ENCODE results near the gene ZNF678. TPM values are rescaled to one million over a fixed set of nuclear protein-coding genes. Genes with fewer than 3 reads are reported as not detected.
"Not testable (repeated sequence)": the region's sequence is repeated elsewhere in the genome, so short reads cannot be mapped to it uniquely, and the experiment has no call there.

Gene ZNF678
- total and polyA plus RNA-seq, 2 experiments from 2014 or later = 2.3 to 11.5 TPM

GRCh38 chr1:227548448-227548847 is 14.9 kb upstream of the ZNF678 start:
- Histone ChIP-seq H3K27me3 (no peaks in the 10 kb centered on the region), H3K36me3 (replicated peaks; ENCODE audit: insufficient read depth, low read depth) (no peaks in the 10 kb centered on the region), H4K20me1 (ENCODE audit: insufficient read depth, poor library complexity, severe bottlenecking) (no peaks in the 10 kb centered on the region), H3K27ac (no peak overlapping the region), H3K4me2 (no peak overlapping the region), H3K9me3 (ENCODE audit: low read depth) (no peaks in the 10 kb centered on the region), H3K4me3 (no peak overlapping the region), H3K4me1 (ENCODE audit: insufficient read depth) (no peaks in the 10 kb centered on the region), H3K79me2 (no peaks in the 10 kb centered on the region), H2AFZ (no peak overlapping the region), H3K9me2 (replicated peaks; ENCODE audit: insufficient read depth) (no peaks in the 10 kb centered on the region)
- no peak for DNase-seq (ENCODE audit: low spot score)
- no peak for TF ChIP-seq EZH2 (IDR thresholded peaks at IDR 0.05; ENCODE audit: borderline replicate concordance)
- TF ChIP-seq, protein P1, sequence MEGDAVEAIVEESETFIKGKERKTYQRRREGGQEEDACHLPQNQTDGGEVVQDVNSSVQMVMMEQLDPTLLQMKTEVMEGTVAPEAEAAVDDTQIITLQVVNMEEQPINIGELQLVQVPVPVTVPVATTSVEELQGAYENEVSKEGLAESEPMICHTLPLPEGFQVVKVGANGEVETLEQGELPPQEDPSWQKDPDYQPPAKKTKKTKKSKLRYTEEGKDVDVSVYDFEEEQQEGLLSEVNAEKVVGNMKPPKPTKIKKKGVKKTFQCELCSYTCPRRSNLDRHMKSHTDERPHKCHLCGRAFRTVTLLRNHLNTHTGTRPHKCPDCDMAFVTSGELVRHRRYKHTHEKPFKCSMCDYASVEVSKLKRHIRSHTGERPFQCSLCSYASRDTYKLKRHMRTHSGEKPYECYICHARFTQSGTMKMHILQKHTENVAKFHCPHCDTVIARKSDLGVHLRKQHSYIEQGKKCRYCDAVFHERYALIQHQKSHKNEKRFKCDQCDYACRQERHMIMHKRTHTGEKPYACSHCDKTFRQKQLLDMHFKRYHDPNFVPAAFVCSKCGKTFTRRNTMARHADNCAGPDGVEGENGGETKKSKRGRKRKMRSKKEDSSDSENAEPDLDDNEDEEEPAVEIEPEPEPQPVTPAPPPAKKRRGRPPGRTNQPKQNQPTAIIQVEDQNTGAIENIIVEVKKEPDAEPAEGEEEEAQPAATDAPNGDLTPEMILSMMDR (IDR thresholded peaks at IDR 0.05; ENCODE audit: poor library complexity) = no peak
- TF ChIP-seq EZH2phosphoT487 (IDR thresholded peaks at IDR 0.05; ENCODE audit: low read depth, severe bottlenecking, unreplicated experiment) = no peak
- 65% methylated on average over 3 of the region's 3 CpGs for WGBS (ENCODE audit: low lambda C conversion rate, missing lambda C conversion rate)

DNA sequence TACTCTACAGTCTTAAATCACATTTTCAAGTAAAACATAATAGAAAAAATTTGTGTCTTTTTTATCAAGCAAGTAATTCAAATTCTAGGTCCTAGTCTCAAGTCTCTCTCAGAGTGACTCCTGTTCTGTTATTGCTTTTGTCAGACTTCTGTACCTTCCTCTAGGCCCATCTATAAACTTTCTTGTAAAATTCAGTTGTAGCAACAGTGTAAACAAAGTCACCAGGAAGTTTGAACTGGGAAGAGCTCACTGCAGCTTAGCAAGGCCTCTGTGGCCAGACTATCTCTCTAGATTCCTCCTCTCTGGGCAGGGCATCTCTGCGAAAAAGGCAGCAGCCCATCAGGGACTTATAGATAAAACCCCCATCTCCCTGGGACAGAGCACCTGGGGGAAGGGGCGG is 13.5 kb upstream of the ZNF678 start:
- Histone ChIP-seq H3K27me3 (no peaks in the 10 kb centered on the region), H3K4me3 (no peak overlapping the region), H3K4me1 (ENCODE audit: insufficient read depth) (no peaks in the 10 kb centered on the region), H2AFZ (no peak overlapping the region), H3K9me2 (replicated peaks; ENCODE audit: insufficient read depth) (no peaks in the 10 kb centered on the region), H3K27ac (no peak overlapping the region), H3K36me3 (replicated peaks; ENCODE audit: insufficient read depth, low read depth) (no peaks in the 10 kb centered on the region), H4K20me1 (ENCODE audit: insufficient read depth, poor library complexity, severe bottlenecking) (no peaks in the 10 kb centered on the region), H3K9me3 (ENCODE audit: low read depth) (no peaks in the 10 kb centered on the region), H3K4me2 (no peak overlapping the region), H3K79me2 (no peaks in the 10 kb centered on the region)
- 88% methylated on average over 2 of the region's 2 CpGs for WGBS (ENCODE audit: low lambda C conversion rate, missing lambda C conversion rate)
- peak; percentile 3 for DNase-seq (ENCODE audit: low spot score)
- TF ChIP-seq, protein P1 (IDR thresholded peaks at IDR 0.05; ENCODE audit: poor library complexity) = no peak
- TF ChIP-seq EZH2 (IDR thresholded peaks at IDR 0.05; ENCODE audit: borderline replicate concordance) (no peak), EZH2phosphoT487 (IDR thresholded peaks at IDR 0.05; ENCODE audit: low read depth, severe bottlenecking, unreplicated experiment) (no peak)

DNA sequence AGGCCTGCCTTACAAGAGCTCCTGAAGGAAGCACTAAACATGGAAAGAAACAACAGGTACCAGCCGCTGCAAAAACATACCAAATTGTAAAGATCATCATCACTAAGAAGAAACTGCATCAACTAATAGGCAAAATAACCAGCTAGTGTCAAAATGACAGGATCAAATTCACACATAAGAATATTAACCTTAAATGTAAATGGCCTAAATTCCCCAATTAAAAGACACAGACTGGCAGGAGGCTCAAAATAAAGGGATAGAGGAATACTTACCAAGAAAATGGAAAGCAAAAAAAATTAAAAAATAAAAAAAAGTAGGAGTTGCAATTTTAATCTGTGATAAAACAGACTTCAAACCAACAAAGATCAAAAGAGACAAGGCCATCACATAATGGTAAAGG is 11.5 kb upstream of the ZNF678 start:
- not testable (repeated sequence) for H3K4me3 ChIP-seq; H2AFZ ChIP-seq; H3K4me1 ChIP-seq (ENCODE audit: insufficient read depth); H3K27ac ChIP-seq; H3K9me3 ChIP-seq (ENCODE audit: low read depth); H3K36me3 ChIP-seq (replicated peaks; ENCODE audit: insufficient read depth, low read depth); H3K9me2 ChIP-seq (replicated peaks; ENCODE audit: insufficient read depth); DNase-seq (ENCODE audit: low spot score); H3K27me3 ChIP-seq; H3K79me2 ChIP-seq; H4K20me1 ChIP-seq (ENCODE audit: insufficient read depth, poor library complexity, severe bottlenecking); H3K4me2 ChIP-seq
- WGBS (ENCODE audit: low lambda C conversion rate, missing lambda C conversion rate) = 88% methylated on average over 1 of the region's 1 CpG

- Histone ChIP-seq H3K4me3 (no peak overlapping the region), H3K4me2 (no peak overlapping the region), H3K9me3 (ENCODE audit: low read depth) (no peaks in the 10 kb centered on the region), H4K20me1 (ENCODE audit: insufficient read depth, poor library complexity, severe bottlenecking) (no peaks in the 10 kb centered on the region), H3K79me2 (no peaks in the 10 kb centered on the region), H3K36me3 (replicated peaks; ENCODE audit: insufficient read depth, low read depth) (no peaks in the 10 kb centered on the region), H3K9me2 (replicated peaks; ENCODE audit: insufficient read depth) (no peaks in the 10 kb centered on the region), H3K4me1 (ENCODE audit: insufficient read depth) (no peaks in the 10 kb centered on the region), H3K27ac (no peak overlapping the region), H2AFZ (no peak overlapping the region), H3K27me3 (no peaks in the 10 kb centered on the region)
- TF ChIP-seq, protein P1 (IDR thresholded peaks at IDR 0.05; ENCODE audit: poor library complexity) = no peak
- no peak for TF ChIP-seq EZH2 (IDR thresholded peaks at IDR 0.05; ENCODE audit: borderline replicate concordance)
- no peak for TF ChIP-seq EZH2phosphoT487 (IDR thresholded peaks at IDR 0.05; ENCODE audit: low read depth, severe bottlenecking, unreplicated experiment)
- DNase-seq (ENCODE audit: low spot score) = no peak
- WGBS (ENCODE audit: low lambda C conversion rate, missing lambda C conversion rate) = 90% methylated on average over 7 of the region's 7 CpGs
Measured at GRCh38 chr1:227556288-227556687, 7.1 kb upstream of the ZNF678 start.

Measured in hepatocyte (in vitro differentiated cells).